GM04504 (cell line): Measurements from ENCODE around the gene MEIS1.
"Not testable (repeated sequence)": the region's sequence is repeated elsewhere in the genome, so short reads cannot be mapped to it uniquely, and the experiment has no call there.

ENCODE experiments used
- DNase-seq: peaks from one replicate; pipeline ENCODE4 v3.0.0-alpha.2; 2012; ENCODE audit warnings: low read depth

MEIS1 gene

DNA sequence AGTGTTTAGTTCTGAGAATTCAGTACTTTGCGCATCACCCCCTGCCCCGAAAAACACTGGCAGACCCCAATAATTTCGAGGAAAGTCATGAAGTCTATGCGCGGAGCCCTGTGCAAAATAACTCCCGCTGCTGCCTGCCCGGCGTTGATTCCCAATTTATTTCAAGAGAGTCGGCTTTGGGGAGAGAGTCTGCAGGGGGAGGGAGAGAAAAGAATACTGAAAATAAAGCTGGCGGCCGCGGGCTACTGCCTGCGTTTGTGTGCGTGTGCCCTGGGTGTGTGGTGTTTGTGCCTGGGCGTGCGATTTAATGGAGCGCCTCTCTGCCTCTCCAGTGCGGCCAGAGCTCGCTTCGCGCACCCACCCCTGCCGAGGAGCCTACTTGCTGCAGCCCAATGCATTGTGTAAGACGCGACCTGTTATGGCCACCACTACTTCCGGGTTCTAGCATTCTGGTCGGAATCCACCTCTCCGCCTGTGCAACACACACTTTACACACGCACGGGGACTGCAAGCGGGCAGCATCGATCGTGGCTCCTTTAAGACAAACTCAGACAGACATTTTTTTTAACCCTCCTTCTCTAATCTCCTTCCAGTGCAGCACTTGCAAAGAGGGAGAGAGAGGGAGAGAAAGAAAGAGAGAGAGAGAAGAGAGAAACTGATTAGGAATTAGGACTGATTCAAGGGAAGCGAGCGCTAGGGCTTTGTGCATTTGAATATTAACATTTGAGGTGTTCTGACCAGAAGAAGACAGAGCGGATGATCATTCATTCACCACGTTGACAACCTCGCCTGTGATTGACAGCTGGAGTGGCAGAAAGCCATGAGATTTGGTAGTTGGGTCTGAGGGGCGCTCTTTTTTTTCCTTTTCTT is at the start of gene MEIS1:
TSS of gene MEIS1 (plus strand) at position 447 of the 870 bp plus-strand sequence. CDS start 732 bp downstream, outside the sequence.
- peak; percentile 97 for DNase-seq

GRCh38 chr2:66387016-66387753 is 47.7 kb upstream of the MEIS1 start:
- DNase-seq, result no peak

DNA sequence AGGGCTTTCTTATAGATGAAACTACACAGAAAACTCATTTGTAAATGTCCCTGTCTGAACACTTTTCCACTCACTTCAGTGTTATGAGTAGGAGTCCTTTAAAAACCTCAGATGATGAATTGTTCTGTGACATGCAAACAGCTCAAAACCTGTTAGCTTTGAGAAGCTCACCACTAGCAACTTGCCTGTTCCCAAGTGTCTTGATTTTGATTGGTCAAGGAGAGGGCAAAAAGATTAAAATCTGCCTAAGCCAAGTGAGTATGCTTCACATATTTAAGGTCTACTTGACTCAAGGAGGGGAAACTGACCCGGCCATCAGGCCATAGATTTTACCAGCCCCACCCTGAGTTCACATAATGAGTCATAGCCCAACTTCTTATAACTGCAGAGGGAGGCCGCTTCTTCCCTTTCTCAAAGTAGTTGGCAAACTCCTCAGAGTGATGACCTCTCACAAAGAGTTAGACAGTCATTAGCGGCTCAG is 45.2 kb upstream of the MEIS1 start:
- DNase-seq, result no peak

DNA sequence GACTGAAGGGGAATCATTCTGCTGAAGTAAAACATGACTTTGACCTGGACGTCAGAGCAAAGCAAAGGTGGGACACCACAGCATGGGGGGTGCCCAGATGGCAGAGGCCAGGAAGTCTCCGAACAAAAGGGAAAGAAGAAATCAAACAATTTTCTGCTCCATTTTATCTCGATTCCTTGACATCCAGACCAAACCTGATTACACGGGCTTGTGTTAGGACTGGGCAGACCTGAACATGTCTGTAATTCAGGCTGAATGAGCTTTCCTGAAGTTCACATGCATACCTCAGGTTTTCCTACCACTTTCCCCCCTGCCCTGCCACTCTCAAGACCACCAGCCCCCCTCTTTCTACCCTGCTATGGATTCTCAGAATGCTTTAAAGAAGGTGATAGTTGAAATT is 44.8 kb upstream of the MEIS1 start:
- DNase-seq, result no peak

DNA sequence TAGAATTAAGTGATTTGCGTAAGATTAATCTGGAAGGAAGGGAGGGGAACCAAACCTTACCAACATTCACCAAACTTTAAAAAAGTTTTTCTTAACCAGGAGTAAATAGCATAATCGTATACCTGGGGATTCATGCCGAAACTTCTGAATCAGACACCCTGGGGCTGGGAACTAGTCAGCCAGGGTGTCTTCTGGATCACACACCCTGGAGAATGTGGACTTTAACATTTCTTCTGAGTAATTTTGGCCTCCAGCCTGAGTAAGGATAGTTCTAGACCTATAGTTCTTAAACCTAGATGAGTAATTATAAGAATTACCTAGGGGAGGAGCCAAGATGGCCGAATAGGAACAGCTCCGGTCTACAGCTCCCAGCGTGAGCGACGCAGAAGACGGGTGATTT is 44.1 kb upstream of the MEIS1 start:
- no peak for DNase-seq

DNA sequence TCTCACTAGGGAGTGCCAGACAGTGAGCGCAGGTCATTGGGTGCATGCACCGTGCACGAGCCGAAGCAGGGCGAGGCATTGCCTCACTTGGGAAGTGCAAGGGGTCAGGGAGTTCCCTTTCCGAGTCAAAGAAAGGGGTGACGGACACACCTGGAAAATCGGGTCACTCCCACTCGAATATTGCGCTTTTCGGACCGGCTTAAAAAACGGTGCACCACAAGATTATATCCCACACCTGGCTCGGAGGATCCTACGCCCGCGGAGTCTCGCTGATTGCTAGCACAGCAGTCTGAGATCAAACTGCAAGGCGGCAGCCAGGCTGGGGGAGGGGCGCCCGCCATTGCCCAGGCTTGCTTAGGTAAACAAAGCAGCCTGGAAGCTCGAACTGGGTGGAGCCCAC is 43.7 kb upstream of the MEIS1 start:
- DNase-seq, result not testable (repeated sequence)

DNA sequence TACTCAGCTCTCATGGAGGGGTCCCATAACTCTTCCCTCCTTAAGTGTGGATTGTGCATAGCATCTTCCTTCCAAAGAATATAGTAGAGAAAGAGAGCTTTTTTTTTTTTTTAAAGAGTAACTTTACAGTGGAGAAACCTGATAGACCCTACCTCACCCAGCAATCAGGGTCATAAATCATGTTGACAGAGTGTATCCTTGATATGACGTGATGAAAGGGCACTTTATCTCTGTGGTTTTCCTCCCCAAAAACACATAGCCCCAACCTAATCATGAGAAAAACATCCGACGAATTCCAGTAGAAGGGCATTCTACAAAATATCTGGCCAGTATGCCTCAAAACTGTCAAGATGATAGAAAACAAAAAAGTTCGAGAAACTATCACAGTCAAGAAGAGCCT is 29.5 kb upstream of the MEIS1 start:
- no peak for DNase-seq

- DNase-seq, result no peak
These were observed 26.0 kb upstream of the MEIS1 start for GRCh38 chr2:66408905-66409304.

DNA sequence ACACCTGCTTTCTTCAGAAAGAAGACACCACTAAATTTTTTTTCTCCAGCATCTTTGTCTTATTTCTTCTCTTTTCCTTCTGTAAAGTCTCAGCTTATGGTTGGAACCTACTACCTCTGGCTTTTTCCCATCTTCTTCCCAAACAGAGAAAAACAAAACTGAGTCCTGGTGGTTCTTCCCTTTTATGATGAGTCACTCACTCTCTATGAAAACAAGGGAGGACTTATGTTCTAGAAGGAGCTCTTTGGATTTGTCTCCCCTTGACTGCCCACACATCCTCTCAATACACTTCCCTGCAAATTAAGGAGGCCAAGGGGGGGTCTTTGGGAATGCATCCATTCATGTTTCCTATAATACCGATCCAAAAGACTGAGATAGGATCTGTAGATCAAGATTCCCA is 22.1 kb upstream of the MEIS1 start:
- no peak for DNase-seq

DNA sequence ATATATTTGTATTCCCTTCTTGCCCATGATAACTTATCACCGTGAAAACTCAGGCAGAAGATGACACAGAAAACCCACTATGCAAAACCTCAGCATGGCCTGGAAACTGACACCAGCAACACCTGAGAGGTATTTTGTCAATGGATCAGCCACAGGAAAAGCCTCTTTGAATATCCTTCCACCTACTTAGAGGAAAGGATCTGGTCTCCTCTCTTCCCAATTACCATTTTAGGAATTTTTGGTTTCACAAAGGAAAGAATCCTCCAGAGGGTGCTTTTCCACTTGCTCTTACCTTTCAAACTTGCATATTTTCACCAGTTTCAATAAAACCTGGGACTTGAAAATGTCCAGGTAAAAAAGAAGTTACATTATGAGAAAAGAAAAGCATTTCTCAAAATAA is 20.0 kb upstream of the MEIS1 start:
- no peak for DNase-seq

GRCh38 chr2:66418381-66418780 is 16.5 kb upstream of the MEIS1 start:
- DNase-seq, result no peak

DNA sequence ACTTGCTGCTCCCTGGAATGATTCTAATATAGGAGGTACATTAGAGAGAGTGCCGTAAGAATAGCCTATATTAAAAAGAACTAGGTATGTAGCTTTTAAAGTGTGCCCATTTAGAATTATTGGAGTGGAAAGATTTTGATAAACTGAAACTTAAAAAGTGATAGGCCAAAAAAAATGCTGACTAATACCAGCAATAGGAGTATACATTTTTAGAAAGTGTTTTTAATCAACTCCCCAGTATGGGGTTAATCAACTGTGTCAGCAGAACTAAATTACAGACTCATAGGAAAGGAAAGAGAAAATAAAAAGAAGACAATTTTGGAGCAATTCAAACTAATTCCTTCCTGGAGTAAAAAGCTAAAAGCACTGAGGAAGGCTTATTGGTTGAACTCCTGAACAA is 13.3 kb upstream of the MEIS1 start:
- no peak for DNase-seq

DNA sequence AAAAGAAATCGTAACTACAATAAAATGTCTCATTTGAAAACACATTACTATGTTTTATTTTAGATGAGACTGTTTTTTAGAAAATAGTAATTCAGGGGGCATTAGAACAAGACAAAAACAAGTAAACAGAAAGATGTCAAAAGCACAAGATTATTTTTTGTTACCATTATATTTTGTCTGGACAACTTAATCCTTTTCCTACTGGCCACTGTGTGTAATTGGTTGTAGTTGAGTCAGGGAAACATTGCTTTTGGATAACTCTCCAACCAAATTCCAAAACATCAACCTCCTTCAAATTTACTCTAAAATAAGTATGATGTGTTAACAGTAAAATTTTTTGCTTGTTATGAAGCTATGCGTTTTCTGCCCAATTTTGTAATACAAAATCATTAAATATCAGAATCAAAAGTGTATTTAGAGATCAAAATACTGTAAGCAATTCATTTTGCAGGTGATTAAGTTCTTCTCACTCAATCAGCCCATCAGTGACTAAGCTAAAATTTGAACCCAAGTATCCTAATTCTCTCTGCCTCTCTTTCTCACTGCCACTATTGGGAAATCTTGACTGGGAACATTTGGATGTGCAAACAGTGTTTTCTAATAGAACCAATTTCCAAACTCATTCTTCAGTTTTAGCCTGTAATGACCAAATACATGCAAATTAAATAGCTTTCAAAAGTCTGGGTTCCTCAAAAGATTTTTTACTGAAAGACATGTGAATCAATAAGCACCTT is 11.4 kb upstream of the MEIS1 start:
- no peak for DNase-seq

DNA sequence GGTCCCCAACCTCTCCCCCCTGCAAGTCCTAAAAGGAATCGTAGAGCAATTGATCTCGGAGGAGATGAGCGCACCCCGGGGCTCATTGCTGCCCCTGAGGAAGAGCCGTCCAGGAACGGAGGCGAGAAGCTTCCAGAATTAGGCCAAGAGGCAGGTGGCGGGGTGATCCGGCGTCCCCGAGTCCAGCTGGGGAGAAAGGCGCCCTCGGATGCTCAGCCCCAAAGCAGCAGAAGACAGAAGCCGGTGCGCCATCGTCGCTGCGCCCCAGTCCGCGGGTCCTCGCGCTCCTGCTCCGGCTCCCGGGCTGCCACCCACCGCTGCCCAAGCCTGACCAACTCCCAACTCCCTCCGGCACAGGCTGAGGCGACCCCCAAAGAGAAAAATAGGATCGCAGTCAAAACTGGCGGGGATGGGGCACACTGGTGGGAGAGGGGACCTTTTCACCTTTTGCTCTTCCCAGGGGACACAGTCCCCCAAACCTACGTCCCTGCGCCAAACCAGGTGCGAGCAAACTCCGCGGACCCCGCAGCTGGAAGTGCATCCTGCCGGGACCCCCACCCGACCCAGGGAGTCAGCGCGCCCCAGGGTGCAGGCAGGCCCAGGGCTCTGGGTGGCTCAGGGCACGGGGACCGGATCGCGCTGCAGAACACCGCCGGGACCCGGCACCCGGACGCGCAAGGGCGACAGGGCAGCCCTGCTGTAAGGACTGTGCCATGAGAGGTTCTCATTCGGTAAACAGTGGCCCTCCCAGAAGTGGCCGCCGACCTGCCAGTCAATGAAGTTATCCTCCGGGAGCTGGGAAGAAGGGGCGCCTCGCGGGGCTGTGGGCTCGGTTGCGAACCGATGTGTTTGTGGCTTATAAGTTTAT is 8.4 kb upstream of the MEIS1 start:
- DNase-seq, result no peak

- no peak for DNase-seq
These were observed 7.6 kb upstream of the MEIS1 start for GRCh38 chr2:66427300-66427699.

DNA sequence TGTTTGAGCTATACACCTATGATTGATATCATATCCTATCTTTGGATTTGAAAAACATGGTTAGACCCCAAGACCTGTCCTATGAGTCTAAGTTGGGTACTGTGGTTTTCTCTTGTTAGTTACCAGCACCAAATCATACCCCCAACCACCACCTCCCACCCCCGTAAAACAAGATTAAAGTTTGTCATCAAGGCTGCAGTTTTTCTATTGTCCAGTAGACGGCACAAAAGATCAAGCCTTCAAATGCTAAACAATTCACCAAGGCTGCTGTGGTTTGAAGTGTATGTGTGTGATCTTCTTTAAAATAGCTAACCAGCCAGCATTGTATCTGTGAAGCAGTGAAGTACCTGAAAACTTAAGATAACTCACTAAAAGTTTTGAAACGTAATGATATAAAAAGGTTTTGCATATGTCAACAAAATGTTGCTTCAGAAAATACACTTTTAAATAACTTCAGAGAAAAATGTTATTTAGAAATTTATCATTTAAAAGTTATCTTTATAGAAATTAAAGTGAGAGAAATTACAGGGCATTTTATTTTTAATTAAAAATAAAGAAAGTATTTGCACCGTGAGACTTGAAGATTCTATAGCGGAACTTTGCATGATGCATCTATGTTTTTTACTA is 5.8 kb upstream of the MEIS1 start:
- DNase-seq, result no peak

DNA sequence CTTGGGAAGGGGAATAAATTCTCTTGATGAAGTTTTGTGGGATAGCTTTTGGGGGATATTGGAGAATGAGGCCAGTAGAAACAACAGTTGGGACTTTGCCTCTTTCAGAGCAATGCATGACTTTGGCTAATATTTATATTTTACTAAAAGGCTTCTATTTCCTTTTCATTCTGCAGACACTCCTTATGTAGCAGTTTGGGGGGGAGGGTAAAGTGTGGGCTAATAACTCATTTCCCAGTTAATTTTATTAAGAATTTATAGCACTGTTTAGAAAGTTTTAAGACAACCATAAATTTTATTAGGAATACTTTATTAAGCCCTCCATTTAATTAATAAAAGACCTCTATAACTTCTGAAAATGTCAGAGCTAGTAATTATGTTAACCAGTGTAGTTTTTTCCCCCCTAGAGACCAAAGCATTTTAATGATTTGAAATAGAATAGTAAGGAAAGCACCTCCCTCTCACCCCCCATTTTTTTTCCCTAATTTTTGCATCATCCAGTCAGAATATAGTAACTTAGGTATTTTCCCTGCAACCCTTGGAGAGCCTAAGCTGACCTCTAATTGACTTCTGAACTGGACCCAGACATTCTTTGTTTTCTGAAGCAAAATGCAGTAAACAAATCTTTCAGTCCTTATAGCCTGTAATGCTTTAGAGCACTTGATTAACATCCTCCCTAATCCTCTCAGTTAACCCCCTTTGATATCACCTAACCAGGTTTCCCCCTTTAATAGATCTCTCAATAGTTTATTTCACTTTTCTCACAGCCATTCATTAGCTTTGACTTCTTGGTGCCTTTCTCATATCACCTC is 5.0 kb upstream of the MEIS1 start:
- DNase-seq, result no peak

DNA sequence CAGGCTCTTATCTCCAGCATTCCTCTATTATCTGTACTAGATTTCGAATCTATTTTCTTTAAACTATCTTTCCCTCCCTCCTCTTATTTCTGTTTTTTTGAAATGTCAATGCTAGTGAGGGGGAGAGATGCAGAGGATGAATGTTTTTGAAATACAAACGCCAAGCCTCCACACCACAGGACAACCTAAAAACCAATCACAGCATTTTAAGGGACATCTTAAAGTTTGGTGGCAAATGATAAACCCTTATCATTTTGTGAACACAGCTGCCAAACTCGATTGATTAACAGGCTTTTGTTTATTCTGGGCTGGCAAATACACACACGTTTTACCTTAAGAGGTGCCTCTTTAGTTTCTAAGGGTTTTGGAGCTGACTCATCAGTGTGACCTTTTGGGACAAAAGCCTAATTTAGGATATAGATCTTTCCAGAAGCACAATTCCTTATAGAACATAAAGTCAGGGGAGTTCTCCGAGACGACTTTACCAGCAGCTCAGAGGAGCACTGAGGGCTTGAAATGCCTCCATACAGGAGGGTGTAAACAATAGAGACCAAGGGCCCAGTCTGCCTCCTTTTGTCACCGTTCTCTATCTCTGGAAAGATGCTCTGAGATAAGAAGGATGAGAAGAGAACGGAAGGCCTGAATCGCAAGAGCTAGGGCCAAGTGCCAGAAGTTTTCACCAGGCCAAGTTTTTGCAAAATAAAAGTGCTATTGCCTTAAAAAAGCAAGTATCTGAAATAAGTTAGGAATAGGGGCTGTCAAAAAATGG is 4.2 kb upstream of the MEIS1 start:
- DNase-seq, result no peak

GRCh38 chr2:66431274-66431642 is 3.7 kb upstream of the MEIS1 start:
- DNase-seq, result no peak
